Trophoblast cell (in vitro differentiated cells and primary cell): ENCODE measurements around the gene SKA2.

Source experiments
- DNase-seq, 2 donors: peaks; one replicate each; pipeline ENCODE4 v3.0.0-alpha.2; 2016
- H2AFZ ChIP-seq: 2 replicates; pipeline ENCODE4 v1.6.1; 2013; ENCODE audit warnings: low read length, moderate library complexity, mild to moderate bottlenecking; ENCODE audit not compliant: insufficient read depth, poor library complexity
- H2AK5ac ChIP-seq: 2 replicates; pipeline ENCODE4 v1.6.1; 2013; ENCODE audit warnings: mild to moderate bottlenecking, low read length
- H2BK120ac ChIP-seq: 2 replicates; pipeline ENCODE4 v1.6.1; 2013; ENCODE audit warnings: low read length, mild to moderate bottlenecking, moderate library complexity; ENCODE audit not compliant: insufficient read depth, poor library complexity
- H2BK12ac ChIP-seq: 2 replicates; pipeline ENCODE4 v1.6.1; 2013; ENCODE audit warnings: mild to moderate bottlenecking, low read length, moderate library complexity
- H2BK5ac ChIP-seq: 2 replicates; pipeline ENCODE4 v1.6.1; 2013; ENCODE audit warnings: low read length, low read depth, moderate library complexity, mild to moderate bottlenecking; ENCODE audit not compliant: poor library complexity
- H3K14ac ChIP-seq: 2 replicates; pipeline ENCODE4 v1.6.1; 2013; ENCODE audit warnings: mild to moderate bottlenecking, low read length
- H3K18ac ChIP-seq: 2 replicates; pipeline ENCODE4 v1.6.1; 2013; ENCODE audit warnings: mild to moderate bottlenecking, low read length
- H3K23ac ChIP-seq: 2 replicates; pipeline ENCODE4 v1.6.1; 2013; ENCODE audit warnings: low read length
- H3K27ac ChIP-seq: 2 replicates; pipeline ENCODE4 v1.5.1; 2013; ENCODE audit warnings: low read depth, mild to moderate bottlenecking, inconsistent platforms, low read length, moderate library complexity
- H3K27me3 ChIP-seq: 2 replicates; pipeline ENCODE4 v1.6.1; 2013; ENCODE audit warnings: inconsistent platforms, mild to moderate bottlenecking, low read length, moderate library complexity; ENCODE audit not compliant: insufficient read depth
- H3K36me3 ChIP-seq, 2 experiments: 1 replicate in 1 of 2; 2 replicates in 1 of 2; pipeline ENCODE4 v1.6.1; 2013; ENCODE audit warnings: low read length in 2 of 2, mild to moderate bottlenecking in 2 of 2, moderate library complexity in 1 of 2; ENCODE audit not compliant: insufficient read depth in 2 of 2, control insufficient read depth in 1 of 2
- H3K4ac ChIP-seq: 2 replicates; pipeline ENCODE4 v1.6.1; 2013; ENCODE audit warnings: low read depth, mild to moderate bottlenecking, low read length, moderate library complexity
- H3K4me1 ChIP-seq, 2 experiments: 1 replicate in 1 of 2; 2 replicates in 1 of 2; pipeline ENCODE4 v1.6.1; 2013; ENCODE audit warnings: low read length in 2 of 2, mild to moderate bottlenecking in 2 of 2, moderate library complexity in 1 of 2; ENCODE audit not compliant: insufficient read depth in 2 of 2, control insufficient read depth in 1 of 2
- H3K4me2 ChIP-seq: 2 replicates; pipeline ENCODE4 v1.6.1; 2013; ENCODE audit warnings: inconsistent platforms, mild to moderate bottlenecking, low read length, moderate library complexity
- H3K4me3 ChIP-seq: 2 replicates; pipeline ENCODE4 v1.5.1; 2013; ENCODE audit warnings: mild to moderate bottlenecking, low read depth, low read length, inconsistent platforms
- H3K79me1 ChIP-seq: one replicate; pipeline ENCODE4 v1.6.1; 2013; ENCODE audit warnings: low read length
- H3K79me2 ChIP-seq: 2 replicates; pipeline ENCODE4 v1.6.1; 2013; ENCODE audit warnings: low read length, mild to moderate bottlenecking; ENCODE audit not compliant: control insufficient read depth, insufficient read depth, poor library complexity
- H3K9ac ChIP-seq: 2 replicates; pipeline ENCODE4 v1.6.1; 2013; ENCODE audit warnings: mild to moderate bottlenecking, low read length
- H3K9me3 ChIP-seq: 2 replicates; pipeline ENCODE4 v1.6.1; 2013; ENCODE audit warnings: low read depth, mild to moderate bottlenecking, control low read depth, inconsistent platforms, low read length; ENCODE audit not compliant: insufficient read depth
- H4K12ac ChIP-seq: 2 replicates; pipeline ENCODE4 v1.6.1; 2013; ENCODE audit warnings: low read depth, mild to moderate bottlenecking, low read length, moderate library complexity
- H4K8ac ChIP-seq: 2 replicates; pipeline ENCODE4 v1.6.1; 2013; ENCODE audit warnings: low read depth, mild to moderate bottlenecking, low read length, moderate library complexity
- H4K91ac ChIP-seq: one replicate; pipeline ENCODE4 v1.6.1; 2013; ENCODE audit warnings: low read depth, mild to moderate bottlenecking, low read length, moderate library complexity
- WGBS: extraction: QIAGEN DNeasy Blood & Tissue Kit; methylation state at CpG from one replicate; pipeline ENCODE4 v1.1.7; 2013; ENCODE audit warnings: missing lambda C conversion rate; ENCODE audit not compliant: insufficient read length, insufficient coverage; ENCODE audit errors: extremely low coverage; 5-methylcytosine and 5-hydroxymethylcytosine counted together

Gene SKA2

DNA sequence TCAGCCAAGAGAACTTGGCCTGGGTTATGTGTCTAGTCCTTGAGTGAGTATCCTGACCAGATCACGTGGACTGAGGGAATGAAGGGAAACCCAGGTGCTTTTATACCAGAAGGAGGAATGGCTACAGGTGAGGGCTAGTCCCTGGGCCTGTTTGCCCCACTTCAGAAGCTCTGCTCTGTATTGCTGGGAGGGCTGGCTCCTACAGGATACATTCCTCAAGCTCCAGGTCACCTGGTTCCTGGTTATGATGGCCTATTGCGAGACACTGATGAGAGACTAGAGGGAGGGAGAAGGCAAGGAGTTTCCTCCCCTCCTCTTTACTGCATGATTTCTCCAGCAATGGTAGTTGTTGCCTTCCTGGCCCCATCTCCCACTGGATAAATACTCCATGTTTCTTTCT, 35.8 kb upstream of the SKA2 start:
- Histone ChIP-seq H3K27me3 (no peaks in the 10 kb centered on the region), H2BK12ac (no peak overlapping the region), H2AK5ac (no peak overlapping the region), H2AFZ (no peak overlapping the region), H3K4me3 (no peak overlapping the region), H3K4me1 (no peaks in the 10 kb centered on the region), H3K23ac (no peak overlapping the region), H2BK5ac (peak overlapping the region; percentile 31), H3K18ac (no peak overlapping the region), H3K27ac (no peak overlapping the region), H3K36me3 (peaks cover 18 to 25% of the 10 kb centered on the region in 2 experiments), H3K9ac (no peak overlapping the region), H4K8ac (no peak overlapping the region), H2BK120ac (peak overlapping the region; percentile 38), H3K79me1 (no peaks in the 10 kb centered on the region), H3K9me3 (no peaks in the 10 kb centered on the region), H3K79me2 (no peaks in the 10 kb centered on the region), H4K91ac (no peak overlapping the region), H3K4ac (no peak overlapping the region), H3K4me2 (no peak overlapping the region), H3K14ac (no peak overlapping the region), H4K12ac (peak overlapping the region; percentile 44)
- DNase-seq: peak in 1 of 2 donors; percentile 29
- no CpG with 5 or more reads among the region's 2 CpGs for WGBS

DNA sequence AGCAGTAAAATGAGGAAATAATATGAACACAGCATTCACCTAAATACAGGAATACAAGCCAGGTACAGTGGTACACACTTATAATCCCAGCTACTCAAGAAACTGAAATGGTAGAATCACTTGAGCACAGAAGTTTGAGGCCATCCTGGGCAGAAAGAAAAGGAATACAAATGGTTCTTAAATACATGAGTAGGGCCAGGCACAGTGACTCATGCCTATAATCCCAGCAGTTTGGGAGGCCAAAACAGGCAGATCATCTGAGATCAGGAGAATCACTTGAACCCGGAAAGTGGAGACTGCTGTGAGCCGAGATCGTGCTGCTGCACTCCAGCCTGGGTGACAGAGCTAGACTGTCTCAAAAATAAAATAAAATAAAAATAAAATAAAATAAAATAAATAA, 31.9 kb upstream of the SKA2 start:
- no peak overlapping the region for H3K14ac ChIP-seq
- no peak overlapping the region for H2AFZ ChIP-seq
- no peak overlapping the region for H2BK120ac ChIP-seq
- no peak overlapping the region for H2BK5ac ChIP-seq
- H4K8ac ChIP-seq: no peak overlapping the region
- no peaks in the 10 kb centered on the region for H3K27me3 ChIP-seq
- no peak overlapping the region for H3K27ac ChIP-seq
- H3K79me2 ChIP-seq: no peaks in the 10 kb centered on the region
- no peak overlapping the region for H3K4me3 ChIP-seq
- H2BK12ac ChIP-seq: no peak overlapping the region
- DNase-seq: no peak
- no peak overlapping the region for H3K4ac ChIP-seq
- no peaks in the 10 kb centered on the region for H3K4me1 ChIP-seq
- no peak overlapping the region for H4K91ac ChIP-seq
- peak overlapping the region; percentile 54 for H4K12ac ChIP-seq
- H3K79me1 ChIP-seq: no peaks in the 10 kb centered on the region
- H3K9ac ChIP-seq: no peak overlapping the region
- peaks cover 12% of the 10 kb centered on the region in 2 experiments for H3K36me3 ChIP-seq
- no peak overlapping the region for H3K4me2 ChIP-seq
- H3K18ac ChIP-seq: no peak overlapping the region
- no CpG with 5 or more reads among the region's 3 CpGs for WGBS
- H3K23ac ChIP-seq: no peak overlapping the region
- H2AK5ac ChIP-seq: no peak overlapping the region
- H3K9me3 ChIP-seq: no peaks in the 10 kb centered on the region

DNA sequence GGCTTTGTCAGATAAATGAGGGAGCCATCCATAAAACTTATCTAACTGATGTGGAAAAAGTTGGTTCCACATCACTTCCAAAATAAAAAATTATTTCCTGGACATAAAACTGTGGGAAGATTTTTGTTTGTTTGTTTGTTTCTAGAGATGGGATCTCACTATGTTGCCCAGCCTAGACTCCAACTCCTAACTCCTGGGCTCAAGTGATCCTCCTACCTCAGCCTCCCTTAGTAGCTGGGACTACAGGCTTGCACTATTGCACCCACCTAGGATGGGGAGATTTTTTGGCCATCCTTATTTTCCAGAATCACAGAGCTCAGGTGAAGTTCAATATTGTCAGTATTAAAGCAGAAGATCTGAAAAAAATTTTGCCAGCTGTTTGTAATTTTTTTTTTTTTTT, 31.0 kb upstream of the SKA2 start:
- no peaks in the 10 kb centered on the region for H3K79me1 ChIP-seq
- no peak overlapping the region for H3K27ac ChIP-seq
- H3K23ac ChIP-seq: no peak overlapping the region
- H3K36me3 ChIP-seq: peaks cover 13 to 17% of the 10 kb centered on the region in 2 experiments
- no peak overlapping the region for H2BK120ac ChIP-seq
- no peak overlapping the region for H2BK12ac ChIP-seq
- H3K9me3 ChIP-seq: no peaks in the 10 kb centered on the region
- no peak overlapping the region for H4K91ac ChIP-seq
- H2AFZ ChIP-seq: no peak overlapping the region
- DNase-seq: no peak
- H3K18ac ChIP-seq: no peak overlapping the region
- H4K12ac ChIP-seq: no peak overlapping the region
- no peak overlapping the region for H3K4me2 ChIP-seq
- H4K8ac ChIP-seq: no peak overlapping the region
- H2AK5ac ChIP-seq: no peak overlapping the region
- H3K14ac ChIP-seq: no peak overlapping the region
- no peak overlapping the region for H3K4me3 ChIP-seq
- no peak overlapping the region for H3K9ac ChIP-seq
- no peaks in the 10 kb centered on the region for H3K4me1 ChIP-seq
- H3K4ac ChIP-seq: no peak overlapping the region
- no peaks in the 10 kb centered on the region for H3K27me3 ChIP-seq
- no peaks in the 10 kb centered on the region for H3K79me2 ChIP-seq
- no peak overlapping the region for H2BK5ac ChIP-seq

DNA sequence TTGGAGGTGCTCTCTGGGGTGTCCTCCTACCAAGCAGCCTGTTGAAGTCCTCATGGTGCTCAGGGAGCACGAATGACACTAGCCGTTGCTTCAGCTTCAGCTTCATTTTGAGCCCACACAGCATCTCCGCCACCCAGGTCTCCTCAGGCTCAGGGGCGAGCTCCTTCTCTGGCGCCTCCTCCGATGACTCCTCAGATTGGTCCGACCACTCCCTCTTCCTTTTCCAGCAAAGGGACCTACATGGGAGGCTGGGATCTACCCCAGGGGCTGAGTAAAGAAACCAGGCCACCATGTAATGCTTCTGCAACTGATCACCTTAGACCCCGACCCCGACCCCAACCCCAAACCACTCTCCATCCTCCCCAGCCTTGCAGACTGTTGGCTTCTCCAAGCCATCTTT, 26.5 kb upstream of the SKA2 start:
- no peak overlapping the region for H3K18ac ChIP-seq
- H2BK120ac ChIP-seq: no peak overlapping the region
- H3K9ac ChIP-seq: no peak overlapping the region
- no peak for DNase-seq
- H2BK12ac ChIP-seq: no peak overlapping the region
- no peak overlapping the region for H4K8ac ChIP-seq
- H3K79me1 ChIP-seq: no peaks in the 10 kb centered on the region
- no peaks in the 10 kb centered on the region for H3K27me3 ChIP-seq
- no CpG with 5 or more reads among the region's 9 CpGs for WGBS
- no peaks in the 10 kb centered on the region for H3K9me3 ChIP-seq
- no peak overlapping the region for H3K23ac ChIP-seq
- no peak overlapping the region for H3K14ac ChIP-seq
- H2BK5ac ChIP-seq: no peak overlapping the region
- H3K79me2 ChIP-seq: no peaks in the 10 kb centered on the region
- H3K27ac ChIP-seq: no peak overlapping the region
- H3K4me3 ChIP-seq: no peak overlapping the region
- H2AK5ac ChIP-seq: no peak overlapping the region
- H3K4me1 ChIP-seq: no peaks in the 10 kb centered on the region
- H4K12ac ChIP-seq: no peak overlapping the region
- no peak overlapping the region for H3K4me2 ChIP-seq
- H2AFZ ChIP-seq: no peak overlapping the region
- peaks cover 5 to 12% of the 10 kb centered on the region in 2 experiments for H3K36me3 ChIP-seq
- no peak overlapping the region for H4K91ac ChIP-seq
- H3K4ac ChIP-seq: no peak overlapping the region
